KBM-7 (cell line): ENCODE measurements around the gene TMEM132D.
"Not testable (repeated sequence)": the region's sequence is repeated elsewhere in the genome, so short reads cannot be mapped to it uniquely, and the experiment has no call there.

Experiments
- DNase-seq: peaks from one replicate; pipeline ENCODE4 v3.0.0-alpha.2; 2015
- in situ Hi-C: fragments of 300-500 bp; cut with MboI; formaldehyde crosslinking; loops from 2 replicates; pipeline ENCODE4 v1.14.3; 2020; ENCODE audit warnings: low sequenced_read_pairs, low pct_unique_long_range_greater_than_20kb, mixed read lengths

TMEM132D gene

DNA sequence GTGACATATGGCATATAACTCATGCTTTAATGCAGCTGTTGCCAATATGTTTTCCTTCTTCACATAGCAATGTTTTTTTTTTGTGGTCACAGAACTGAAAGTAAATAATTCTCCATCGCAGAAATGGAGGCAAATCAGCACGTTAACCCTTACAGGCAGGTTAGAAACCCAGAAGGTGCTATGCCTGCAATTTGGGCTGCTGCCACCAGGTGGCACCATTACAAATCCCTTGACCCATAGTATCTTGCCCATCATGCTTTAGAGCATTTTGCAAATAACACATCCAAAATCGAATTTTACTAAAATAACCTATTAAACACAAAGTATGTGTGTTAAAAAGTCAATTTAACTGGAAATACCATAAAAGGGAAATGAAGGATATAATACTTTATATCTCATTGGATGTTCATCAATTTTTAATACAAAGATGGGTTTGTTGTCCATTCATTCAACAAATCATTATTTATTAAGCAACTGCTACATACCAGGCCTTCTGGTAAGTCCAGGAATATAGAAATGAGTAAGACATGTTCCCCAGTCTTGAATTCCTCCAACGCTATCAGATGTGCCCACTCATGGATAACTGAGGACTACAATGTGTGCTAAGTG, 710.5 kb downstream of the TMEM132D start:
- DNase-seq, result peak; percentile 53
- in situ Hi-C loops, result no loop called here

DNA sequence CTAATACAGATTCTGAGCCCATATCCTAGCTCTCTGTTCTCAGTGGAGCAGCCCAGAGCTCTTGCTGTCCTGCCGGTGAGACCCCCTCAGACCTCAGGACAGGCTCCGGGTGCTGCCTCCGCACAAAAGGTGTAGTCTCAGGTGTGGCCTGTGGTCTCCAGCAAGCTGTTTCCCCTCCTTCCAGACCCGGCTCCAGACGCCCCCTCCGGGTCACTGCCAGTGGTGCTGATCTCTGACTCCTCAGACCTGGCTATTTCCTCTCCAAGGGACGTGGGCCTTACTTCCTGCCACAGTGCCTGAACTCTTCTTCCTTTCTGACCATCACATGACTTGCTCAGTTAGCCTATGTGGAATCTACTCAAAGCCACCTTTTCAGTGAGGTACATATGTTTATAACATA, 713.0 kb downstream of the TMEM132D start:
- in situ Hi-C loops, result no loop called here
- no peak for DNase-seq

DNA sequence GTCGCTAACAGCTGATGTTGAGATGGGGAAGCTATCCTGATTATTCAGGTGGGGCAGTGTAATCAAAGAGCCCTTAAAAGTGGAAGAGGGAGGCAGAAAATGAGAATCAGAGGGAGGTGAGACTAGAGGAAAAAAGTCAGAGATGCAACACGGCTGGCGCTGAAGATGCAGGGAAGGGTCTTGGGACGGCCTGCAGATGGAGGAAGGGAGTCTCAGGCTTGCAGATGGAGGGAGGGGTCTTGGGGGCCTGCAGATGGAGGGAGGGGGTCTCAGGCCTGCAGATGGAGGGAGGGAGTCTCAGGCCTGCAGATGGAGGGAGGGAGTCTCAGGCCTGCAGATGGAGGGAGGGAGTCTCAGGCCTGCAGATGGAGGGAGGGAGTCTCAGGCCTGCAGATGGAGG, 713.9 kb downstream of the TMEM132D start:
- in situ Hi-C loops, DNase-seq: not testable (repeated sequence)

DNA sequence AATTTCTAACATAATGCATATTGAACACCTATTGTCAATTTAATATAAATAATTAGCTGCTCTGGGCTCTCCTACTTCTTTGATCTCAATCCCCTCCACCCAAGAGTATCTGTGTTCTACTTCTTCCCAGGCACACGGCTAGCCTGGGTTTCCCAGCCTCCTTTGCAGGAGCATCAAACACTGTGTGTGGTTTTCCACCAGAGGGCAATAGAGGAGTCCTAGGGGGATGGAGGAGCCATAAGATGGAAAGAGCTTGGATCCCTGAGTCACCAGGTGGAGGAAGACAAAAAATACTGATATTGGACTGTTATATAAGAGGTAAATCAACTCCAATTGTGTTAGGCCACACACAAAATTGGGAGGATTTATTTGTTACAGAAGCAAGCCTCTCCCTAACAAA, 716.9 kb downstream of the TMEM132D start:
- in situ Hi-C loops, result no loop called here

DNA sequence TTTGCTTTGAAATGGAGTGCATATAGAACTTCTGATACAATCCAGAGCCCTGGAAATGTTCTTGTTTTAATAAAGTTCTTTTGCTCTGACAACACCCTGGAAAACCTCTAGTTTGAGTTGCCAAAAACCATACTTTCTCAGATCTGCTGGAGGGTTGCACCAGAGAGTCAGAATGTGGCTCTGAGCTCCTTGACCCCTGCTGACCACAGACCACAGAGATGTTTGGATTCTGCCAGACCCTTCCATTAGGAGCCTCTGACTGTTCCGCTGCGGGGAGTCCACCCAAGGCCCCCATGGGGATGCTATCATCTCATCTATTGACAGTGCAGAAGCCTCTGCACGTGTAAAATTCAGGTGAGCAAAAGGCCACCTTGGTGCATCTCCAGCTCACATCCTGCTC, 718.0 kb downstream of the TMEM132D start:
- no peak for DNase-seq
- in situ Hi-C loops, result no loop called here

More for the DNA sequence above, 716.9 kb downstream of the TMEM132D start:
- peak; percentile 3 for DNase-seq

DNA sequence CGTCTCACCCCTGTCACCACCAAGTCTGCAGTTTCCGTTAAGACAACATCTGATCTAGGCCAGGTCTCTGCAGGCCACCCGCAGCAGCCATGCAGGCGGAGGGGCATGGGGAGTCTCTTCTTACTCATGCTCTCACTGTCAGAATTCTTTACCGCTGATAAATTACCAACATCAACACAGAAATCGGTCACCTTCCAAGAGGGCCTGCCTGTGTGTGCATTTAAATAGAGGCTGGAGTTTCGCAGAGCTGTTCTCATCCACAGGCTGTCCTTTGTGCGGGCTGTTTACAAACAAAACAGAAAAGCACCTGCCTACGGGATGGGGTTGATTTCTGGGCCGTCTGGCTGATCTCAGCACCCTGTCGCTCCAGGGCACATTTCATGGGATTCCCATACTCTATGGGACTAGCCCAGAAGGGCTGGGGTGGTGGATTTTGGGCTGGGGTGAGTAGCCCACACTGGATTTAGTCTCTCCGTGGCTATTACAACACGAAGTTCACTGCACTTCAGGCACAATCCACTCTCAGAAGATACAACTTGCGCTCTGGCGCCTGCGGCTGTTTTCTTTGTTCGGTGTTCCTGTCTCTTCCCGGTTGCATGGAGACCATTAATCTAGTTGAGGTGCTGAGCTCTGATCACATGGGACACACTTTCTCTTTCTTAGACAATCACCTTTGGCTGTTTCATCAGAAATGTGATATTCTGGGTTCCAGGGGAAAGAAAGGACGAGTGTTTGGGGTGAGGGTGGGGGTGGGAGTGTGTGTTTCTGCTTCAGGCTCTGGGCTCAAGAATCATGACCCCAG, 719.5 kb downstream of the TMEM132D start:
- in situ Hi-C loops, result no loop called here
- no peak for DNase-seq

DNA sequence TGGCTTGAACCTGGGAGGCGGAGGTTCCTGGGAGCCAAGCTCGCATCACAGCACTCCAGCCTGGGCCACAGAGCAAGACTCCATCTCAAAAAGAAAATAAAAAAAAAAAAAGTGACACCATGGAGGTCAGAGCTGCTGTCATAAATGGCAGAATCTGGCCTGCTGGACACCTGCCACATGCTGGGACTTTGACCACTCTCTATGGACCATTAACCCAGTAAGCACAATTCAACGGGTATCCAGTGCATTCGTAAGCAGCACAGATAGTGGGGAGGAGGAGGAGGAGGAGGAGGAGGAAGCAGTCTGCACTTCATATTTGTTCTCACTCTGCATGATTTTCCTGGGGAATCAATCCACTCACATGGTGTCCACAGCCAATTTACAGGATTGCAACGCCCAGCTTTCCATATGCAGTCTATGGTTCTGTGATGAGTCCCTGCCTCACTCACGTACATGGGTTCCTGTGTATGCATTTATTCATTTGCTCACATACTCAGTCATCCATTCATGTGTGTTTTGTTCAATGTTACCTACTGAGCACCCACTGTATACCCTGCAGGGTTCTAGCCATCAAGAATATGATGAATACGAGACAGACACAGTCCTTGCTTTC, 723.8 kb downstream of the TMEM132D start:
- no peak for DNase-seq
- in situ Hi-C loops, result no loop called here

DNA sequence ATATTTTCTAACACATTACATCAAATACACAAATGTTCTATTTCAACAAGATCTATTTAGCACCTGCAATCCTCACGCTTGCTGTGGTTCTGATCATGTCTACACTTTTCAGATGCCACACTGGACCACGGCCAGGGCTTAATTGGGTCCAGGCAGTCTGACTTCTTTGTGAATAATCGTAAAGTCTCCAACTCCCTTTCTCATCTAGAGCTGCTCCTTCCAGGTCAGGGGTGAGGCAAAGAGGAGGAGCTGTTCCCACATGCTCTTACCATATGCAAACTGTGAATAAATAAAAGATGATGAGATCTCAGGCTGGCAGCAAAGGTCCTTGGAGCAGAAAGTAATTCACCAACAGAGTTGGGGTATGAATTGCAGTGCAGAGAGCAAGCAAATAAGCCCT, 733.9 kb downstream of the TMEM132D start:
- in situ Hi-C loops, result no loop called here
- DNase-seq, result no peak

DNA sequence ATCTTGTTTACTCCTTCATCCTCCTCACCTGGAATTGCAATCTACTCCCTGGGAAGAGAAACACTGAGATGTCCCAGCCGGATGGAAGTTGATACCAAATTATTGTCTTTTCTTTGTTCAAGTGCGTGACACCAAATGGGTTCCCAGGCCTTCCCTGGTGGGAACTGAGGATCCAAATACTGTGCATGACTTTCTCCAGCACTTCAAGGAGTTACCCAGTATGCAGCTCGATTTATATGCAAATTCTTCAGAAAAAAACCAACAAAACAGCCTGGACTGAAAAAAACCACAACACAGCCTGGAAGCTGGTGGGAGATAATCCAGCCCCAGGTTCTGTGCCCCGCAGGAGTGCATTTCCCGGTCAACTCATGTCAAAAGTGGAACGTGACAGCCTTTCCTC, 740.0 kb downstream of the TMEM132D start:
- in situ Hi-C loops, result no loop called here

DNA sequence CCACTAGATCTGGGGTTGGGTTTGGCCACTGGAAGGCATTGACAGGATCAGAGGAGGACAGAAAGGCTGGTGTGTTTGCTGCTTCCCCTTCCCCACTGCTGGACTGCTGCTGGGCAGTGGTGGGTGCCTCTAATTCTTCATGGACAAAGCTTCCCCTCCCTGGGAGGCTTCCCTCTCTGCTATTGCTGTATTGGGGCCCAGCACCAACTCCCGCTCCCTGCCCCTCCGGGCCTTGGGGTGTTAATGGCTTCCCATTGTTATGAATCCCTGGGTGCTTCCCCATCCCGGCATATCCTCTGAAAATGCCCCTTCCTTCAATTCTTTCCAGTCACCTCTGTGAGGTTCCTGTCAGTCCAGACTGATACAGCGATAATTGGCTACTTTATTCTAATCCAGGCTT, 740.4 kb downstream of the TMEM132D start:
- no peak for DNase-seq

More for the DNA sequence above, 740.0 kb downstream of the TMEM132D start:
- no peak for DNase-seq

DNA sequence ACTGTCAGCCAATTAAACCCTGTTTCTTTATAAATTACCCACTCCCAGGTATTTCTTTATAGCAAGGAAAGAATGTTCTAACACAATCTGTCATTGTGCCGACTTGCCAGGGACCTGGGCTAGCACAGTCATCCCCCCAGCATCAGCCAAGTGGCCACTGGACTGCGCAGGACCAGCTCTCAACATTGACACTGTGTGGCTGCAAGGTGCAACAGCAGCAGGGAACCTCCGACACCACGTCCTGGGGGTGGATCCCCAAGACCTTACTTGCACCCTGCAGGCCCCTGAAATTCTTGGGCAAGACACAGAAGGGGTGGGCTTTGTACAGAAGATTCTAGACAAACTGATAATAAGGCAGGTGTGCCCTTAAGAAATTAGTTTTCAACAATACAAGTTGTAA, 741.0 kb downstream of the TMEM132D start:
- DNase-seq, result no peak
- in situ Hi-C loops, result no loop called here

More for the DNA sequence above, 740.4 kb downstream of the TMEM132D start:
- in situ Hi-C loops, result no loop called here

DNA sequence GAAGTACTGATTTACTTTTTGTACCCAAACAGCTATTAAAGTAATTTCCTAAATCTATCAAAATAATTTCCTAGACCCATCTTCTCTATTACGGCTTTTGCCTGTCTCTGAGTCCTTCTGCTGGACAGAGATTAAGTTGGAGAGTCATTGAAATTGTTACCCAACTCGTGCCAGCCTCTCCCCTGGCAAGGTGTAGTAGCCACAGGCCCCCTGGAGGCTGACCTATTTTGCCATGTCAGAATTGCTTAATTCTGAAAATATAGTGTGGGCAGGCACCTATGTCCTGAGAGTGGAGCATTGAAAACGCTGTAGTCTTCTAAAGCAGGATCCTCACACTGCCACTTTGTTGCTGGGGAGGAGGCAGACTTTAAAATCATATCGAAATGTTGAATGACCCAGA, 742.3 kb downstream of the TMEM132D start:
- in situ Hi-C loops, result no loop called here
- no peak for DNase-seq

DNA sequence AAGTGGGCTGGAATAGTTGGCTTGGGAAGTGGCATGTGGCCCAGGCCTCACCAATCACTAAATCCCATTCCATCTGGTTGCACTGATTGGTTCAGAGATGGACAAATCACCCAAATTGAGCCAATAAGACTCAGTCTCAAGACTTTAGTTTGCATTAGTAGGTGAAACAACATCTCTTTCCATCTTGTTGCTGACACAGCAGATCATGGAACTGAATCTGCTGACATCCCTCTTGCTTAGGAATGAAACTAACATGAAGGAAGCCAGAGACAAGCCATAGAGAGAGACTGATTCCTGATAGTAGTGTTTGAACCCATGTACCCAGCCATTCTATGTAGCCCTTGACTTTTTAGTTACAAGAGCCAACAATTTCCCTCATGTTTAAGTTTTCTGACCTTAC, 743.5 kb downstream of the TMEM132D start:
- DNase-seq, result no peak
- in situ Hi-C loops, result no loop called here

DNA sequence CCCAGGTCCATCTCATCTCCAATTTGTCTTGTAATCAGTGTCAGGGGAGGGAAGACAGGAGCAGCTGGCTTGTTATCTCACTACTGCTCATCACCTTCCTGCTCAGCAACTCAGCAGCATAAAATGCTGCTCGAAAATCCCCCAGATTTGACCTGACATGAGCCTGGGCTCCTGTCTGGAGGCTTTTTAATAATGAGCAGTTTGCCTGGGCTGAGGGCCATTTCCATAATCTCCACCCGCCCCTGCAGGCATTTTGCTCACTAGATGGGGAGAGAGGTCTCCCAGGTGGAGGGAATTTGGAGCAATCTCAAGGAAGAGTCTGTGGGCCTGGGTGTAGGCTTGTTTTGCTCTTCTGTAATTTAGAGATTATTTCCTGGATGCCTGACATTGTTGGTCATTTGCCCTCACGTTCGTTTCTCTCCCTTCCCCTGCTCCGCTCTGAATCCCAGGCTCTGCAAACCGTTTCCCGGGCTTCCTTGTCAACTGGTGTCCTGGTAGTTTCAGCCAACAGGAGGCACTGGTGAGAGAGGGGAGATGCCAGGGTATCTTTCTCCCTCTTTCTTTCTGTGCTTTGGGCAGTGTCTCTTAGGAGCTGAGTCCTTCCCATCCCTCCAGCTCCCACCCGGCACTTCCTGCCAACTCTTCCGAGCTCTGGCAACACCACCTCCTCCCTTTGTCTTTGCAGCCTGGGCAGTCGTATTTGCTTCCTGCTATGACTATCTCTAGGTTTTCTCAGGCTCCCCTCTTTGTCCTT, 751.3 kb downstream of the TMEM132D start:
- no peak for DNase-seq

DNA sequence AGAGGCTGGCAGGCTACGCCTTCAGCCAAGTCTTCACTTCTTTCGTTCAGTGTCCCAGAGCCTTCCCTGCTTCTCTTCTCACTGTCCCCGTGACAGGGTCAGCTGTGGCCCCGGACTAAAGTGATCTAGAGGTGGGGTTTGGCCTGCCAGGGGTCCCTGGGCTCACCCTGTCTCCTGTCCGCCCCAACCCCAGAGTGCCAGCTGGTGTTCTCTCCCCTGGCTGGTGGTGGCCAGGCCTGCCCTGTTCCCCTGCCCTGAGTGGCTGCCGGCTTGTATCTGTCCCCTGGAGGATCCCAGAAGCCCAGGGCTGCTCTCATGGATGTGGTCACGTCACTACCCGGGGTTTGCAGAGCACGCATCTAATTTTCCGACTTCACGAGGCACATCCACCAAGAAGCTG, 753.1 kb downstream of the TMEM132D start:
- no peak for DNase-seq
- in situ Hi-C loops, result no loop called here

More for the DNA sequence above, 751.3 kb downstream of the TMEM132D start:
- in situ Hi-C loops, result no loop called here

DNA sequence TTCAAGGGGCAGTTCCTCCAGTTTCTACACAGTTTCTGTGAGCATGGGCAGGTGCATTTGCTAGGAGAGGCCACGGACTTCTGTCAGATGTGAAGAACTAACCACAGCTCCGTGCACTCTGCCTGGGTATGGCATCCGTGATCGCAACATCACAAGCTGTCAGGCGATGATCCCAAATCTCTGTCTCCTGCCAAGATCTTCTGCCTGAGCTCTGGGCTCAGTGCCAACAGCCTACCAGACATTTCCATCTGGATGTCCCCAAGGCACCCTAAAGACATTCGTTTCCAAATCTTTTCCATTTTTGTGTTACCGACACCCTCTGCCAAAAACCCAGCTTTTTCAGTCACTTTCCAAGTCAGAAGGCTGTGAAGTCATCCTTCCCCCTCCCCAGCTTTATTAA, 758.4 kb downstream of the TMEM132D start:
- in situ Hi-C loops, result no loop called here
- no peak for DNase-seq

DNA sequence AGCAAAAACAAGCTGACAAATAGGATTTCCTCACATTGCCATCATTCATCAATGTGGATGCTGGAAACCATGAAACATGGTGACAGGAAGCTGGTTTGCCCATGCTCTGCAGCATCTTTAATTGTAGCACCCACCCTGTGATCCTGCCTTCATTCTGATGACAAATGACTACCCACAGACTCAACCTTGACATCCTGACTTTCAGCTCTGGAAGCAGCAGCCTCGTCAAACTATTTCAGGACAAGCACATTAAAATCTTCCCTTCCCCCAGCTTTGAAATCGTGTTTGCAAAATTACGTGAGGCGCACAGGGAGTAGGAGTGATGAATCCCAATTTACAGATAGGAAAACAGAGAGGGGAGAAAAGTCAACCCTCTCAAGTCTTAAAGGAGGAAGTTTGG, 765.0 kb downstream of the TMEM132D start:
- in situ Hi-C loops, result no loop called here
- DNase-seq, result no peak

DNA sequence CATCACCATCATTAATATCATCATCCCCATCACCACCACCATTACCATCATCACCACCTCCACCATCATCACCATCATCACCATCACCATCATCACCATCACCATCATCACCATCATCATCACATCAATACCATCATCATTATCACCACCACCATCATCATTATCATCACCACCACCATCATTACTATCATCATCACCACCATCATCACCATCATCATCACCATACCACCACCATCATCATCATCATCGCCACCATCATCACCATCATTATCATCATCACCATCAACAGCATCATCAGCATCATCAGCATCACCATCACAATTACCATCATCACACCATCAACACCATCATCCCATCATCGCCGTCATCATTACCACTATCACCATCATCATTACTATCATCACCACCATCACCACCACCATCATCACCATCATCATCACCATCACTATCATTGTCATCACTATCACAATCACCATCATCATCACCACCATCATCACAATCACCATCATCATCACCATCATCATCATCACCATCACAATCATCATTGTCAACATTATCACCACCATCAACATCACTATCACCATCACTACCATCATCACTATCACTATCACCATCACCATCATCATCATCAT, 767.0 kb downstream of the TMEM132D start:
- DNase-seq, result no peak
- in situ Hi-C loops, result no loop called here

DNA sequence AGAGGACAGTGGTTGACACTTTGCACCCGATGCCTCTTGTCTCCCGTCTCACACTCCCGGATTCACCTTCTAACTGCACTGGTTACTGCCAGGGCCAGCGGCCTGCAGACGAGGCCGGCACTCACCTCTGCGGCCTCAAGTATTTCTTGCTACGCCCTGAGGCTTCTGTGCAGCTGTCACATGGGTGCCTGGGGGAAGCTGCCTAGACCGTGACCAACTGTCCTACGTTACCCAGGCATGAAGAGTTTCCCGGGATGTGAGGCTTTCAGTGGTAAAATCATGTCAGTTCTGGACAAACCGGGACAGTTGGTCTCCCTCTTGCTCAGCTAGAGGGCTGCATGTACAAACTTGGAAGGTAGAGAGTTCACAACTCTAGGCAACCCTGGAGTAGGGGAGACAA, 776.1 kb downstream of the TMEM132D start:
- in situ Hi-C loops, result no loop called here
- DNase-seq, result no peak
